Measurements from ENCODE around the gene TMEM19.

Gene TMEM19

DNA sequence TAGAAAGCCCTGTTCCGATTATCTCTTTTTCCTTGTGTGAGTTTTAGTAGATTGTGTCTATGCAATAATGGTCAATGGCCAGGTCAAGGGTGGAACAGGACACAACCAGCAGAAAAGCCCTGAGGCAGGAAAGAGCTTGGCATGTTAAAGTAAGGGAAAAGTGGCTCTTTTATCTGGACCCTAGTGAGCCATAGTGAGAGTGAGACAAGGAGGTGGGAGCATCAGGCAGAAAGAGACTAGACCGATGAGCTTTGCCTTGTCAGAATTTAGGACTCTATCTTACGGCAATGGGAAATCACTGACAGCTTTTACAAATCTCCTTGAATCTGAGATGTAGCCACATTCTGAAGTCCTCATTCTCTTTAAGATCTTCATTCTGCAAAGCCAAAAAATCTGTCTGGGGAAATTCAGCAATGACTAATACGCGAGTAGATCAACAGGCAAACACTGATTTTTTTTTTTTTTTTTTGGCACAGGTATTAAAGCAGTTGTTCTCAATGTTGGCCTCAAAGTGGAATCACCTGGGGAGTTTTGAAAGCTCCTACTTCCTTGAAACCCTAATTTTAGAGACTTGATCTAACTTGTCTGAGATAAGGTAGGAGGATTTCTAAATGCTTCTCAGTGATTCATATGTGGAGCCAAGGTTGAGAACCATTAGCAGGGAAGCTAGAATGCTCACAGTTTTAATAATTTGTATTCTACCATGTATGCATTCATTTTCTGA lies 33.9 kb downstream of the TMEM19 start:
- no peak for DNase-seq (ENCODE audit: low spot score)

DNA sequence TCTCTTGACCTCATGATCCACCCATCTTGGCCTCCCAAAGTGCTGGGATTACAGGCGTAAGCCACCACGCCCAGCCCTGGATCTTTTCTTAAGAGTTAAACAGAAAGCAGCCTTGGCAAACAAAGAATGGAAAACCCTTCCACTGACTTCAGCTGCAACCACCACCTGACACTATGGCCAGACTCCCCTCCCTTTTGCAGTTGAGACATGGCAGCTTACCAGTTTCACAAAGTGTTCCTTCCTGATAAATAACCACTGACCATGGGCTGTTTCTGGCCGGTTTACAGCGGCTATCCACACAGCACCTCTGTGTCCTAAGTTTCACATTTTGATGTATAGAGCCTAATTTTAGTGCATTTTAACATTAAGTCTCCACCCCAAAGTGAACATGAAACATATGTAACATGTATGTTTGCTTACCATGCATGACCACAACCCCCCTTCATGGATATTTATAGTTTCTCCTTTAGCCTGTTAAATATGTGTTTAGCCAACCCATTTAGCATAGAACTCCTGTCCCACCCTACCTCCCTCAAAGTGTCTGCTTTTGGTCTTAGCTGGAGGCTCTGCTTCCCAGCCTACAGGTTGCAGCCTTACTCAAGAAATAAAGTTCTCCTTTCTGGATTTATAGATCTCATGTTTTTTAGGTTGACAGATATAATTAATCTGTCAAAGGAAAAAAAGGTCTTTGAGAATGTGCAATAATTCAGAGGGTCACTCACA lies 36.1 kb downstream of the TMEM19 start:
- DNase-seq (ENCODE audit: low spot score) = no peak

DNA sequence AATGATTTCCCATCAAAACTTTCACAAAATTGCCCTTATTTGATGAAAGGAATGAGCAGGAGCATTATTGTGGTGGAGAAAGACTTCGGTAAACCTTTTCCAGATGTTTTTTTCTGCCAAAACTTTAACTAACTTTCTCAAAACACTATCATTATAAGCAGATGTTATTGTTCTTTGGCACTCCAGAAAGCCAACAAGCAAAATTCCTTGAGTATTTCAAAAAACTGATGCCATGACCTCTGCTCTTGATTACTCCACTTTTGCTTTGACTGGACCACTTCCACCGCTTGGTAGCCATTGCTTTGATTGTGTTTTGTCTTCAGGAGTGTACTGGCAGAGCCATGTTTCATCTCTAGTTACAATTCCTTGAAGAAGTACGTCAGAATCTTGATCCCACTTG lies 39.1 kb downstream of the TMEM19 start:
- DNase-seq (ENCODE audit: low spot score) = no peak

DNA sequence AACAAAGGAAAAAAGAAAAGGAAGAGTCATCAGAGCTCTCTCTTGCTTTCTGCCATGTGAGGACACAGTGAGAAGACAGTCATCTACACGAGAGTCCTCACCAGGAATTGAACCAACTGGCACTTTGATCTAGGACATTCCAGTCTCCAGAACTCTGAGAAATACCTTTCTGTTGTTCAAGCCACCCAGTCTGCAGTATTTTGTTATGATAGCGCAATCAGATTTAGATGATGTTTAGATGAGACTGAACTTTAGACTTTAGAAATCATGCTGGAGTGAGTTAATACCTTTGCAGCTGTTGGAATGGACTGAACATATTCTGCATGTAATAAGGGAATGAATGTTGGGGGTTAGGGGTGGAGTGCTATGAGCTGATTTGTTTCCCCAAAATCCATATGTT lies 40.7 kb downstream of the TMEM19 start:
- DNase-seq (ENCODE audit: low spot score) = no peak

DNA sequence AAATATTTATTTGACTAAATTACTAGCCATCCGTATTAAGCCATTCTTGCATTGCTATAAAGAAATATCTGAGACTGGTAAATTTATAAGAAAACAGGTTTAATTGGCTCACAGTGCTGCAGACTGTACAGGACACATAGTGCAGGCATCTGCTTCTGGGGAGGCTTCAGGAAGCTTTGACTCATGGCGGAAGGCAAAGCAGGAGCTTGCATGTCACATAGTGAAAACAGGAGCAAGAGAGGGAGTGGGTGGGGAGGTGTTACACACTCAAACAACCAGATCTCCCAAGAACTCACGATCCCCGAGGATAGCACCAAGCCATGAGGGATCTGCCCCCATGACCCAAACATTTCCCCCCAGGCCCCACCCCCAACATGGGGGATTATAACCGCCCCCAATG lies 42.1 kb downstream of the TMEM19 start:
- DNase-seq (ENCODE audit: low spot score) = no peak

DNA sequence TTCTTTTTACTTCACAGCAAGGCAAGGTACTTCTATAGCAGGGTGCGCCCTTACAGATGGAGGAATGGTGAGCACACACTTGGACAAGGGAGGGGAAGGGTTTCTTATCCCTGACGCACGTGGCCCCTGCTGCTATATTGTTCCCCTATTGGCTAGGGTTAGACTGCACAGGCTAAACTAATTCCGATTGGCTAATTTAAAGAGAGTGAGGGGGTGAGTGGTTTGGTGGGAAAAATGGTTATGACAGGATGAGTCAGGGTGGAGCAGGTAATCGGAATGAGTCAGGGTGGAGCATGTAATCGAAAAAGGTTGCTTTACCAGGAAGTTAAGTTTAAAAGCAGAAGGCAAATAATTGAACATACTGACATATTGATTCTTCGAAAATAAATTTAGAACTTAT lies 45.1 kb downstream of the TMEM19 start:
- DNase-seq (ENCODE audit: low spot score) = no peak

GRCh38 chr12:71731439-71732356 lies 45.8 kb downstream of the TMEM19 start:
- DNase-seq (ENCODE audit: low spot score) = no peak

- DNase-seq (ENCODE audit: low spot score) = no peak
These were observed 46.5 kb downstream of the TMEM19 start for GRCh38 chr12:71732357-71732712.

DNA sequence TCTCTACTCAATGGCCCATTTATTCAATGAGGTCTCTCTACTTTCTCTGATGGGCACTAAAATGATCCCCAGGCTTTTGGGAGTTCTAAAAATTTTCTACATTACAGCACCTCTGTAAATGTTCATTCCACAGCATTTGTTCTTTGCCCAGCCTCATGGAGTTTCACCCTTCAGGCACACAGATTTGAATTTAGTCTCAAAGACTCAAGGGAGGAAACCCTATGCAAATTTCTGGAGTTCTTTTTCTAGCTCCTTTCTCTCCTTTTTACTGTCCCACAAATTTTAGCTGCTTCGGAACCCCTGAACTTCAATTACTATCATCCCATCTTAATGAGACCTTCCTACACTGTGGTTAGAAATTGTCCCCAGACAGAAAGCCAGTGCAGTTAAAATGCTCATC lies 51.3 kb downstream of the TMEM19 start:
- no peak for DNase-seq (ENCODE audit: low spot score)

GRCh38 chr12:71742998-71743397 lies 57.1 kb downstream of the TMEM19 start:
- DNase-seq (ENCODE audit: low spot score) = no peak

GRCh38 chr12:71744522-71745300 lies 58.8 kb downstream of the TMEM19 start:
- no peak for DNase-seq (ENCODE audit: low spot score)

DNA sequence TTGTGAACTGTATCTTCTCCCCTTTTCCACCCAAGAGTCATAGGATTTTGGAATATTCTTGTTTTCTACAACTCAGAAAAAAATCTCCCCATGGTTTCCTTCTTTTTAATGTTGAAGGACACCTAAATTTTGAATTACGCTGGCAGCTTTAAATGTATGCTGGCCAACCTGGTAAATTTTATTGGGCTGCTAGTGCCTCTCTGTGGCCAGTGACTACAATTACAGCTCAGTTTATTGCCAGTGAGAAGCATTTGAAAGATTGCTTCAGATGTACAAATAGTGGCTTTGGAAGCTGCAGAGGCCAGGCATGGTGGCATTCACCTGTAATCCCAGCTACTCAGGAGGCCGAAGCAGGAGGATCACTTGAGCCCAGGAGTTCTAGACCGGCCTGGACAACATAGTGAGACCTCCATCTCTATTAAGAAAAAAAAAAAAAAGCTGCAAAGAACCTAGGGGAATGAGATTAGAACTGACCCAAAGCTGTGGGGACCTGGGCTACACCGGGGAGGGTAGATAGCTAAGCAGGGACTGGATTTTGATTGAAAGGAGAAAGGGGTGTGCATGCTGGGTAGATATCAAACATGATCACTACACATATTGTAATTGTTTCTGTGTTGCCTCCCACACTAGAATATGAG lies 61.2 kb downstream of the TMEM19 start:
- peak; percentile 76 for DNase-seq (ENCODE audit: low spot score)

DNA sequence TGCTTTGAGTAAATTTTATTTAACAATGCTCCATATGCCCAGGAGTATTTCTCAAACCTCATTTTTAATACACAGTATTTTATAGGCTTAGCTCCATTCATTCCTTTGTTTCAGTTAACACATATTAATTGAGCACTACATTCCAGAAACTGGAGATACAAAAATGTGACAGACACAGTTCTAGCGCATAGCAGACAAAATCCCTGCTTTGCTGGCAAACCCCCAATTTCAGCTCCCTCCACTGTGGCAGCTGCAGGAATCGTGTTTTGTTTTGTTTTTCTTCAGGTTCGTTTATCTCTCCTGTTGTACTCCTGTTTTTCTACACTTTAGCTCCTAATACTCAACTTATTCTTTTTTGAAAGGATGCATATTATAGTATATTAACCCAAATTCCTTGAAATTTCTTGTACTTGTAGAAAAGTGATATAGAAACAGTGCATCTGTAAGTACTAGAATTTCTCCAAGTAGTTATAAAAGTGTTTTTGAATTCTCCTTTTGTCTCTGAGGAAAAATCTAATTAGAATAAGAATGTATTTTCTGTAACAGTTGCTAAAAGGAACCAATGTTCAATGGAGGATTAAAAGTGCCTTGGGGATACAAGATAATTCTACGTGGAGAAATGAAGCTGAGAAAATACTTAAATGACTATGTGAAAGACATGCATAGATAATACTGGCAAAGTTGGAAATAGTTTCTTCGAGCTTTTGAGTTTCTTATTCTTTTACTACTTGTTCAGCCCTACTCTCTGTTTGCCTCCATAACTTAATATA lies 62.4 kb downstream of the TMEM19 start:
- DNase-seq (ENCODE audit: low spot score) = no peak

- no peak for DNase-seq (ENCODE audit: low spot score)
These were observed 63.8 kb downstream of the TMEM19 start for GRCh38 chr12:71749666-71750065.

GRCh38 chr12:71752891-71753290 lies 67.0 kb downstream of the TMEM19 start:
- DNase-seq (ENCODE audit: low spot score) = peak; percentile 23
